ENCODE results near the gene OARD1. TPM values are rescaled to one million over a fixed set of nuclear protein-coding genes. Genes with fewer than 3 reads are reported as not detected.

Gene OARD1
- total RNA-seq, 1 donor from 2014 or later = not detected

DNA sequence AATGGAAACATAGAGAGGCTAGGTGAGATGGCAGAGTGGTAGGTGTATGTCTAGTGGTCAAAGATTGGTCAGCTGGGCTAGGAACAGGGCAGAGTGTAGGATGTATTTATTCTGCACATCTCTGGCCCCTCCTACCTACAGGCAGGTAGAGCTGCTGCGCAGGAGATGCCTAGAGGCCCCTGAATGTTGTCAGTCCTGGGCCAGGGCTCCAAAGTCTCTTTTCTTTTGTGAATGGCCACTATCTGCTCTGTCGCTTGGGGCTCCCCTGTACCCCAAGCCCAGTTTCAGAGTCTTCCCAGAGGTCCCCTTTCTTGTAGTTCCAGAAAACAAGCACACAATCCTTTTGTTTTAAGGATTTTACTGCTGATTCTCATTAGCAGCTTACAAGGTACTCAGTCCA, 24.9 kb downstream of the OARD1 start:
- Histone ChIP-seq H3K36me3 (no peaks in the 10 kb centered on the region), H3K27me3 (no peaks in the 10 kb centered on the region), H3K27ac (no peak overlapping the region), H3K9me3 (no peaks in the 10 kb centered on the region), H3K4me1 (no peaks in the 10 kb centered on the region), H3K4me3 (no peak overlapping the region)
- intact Hi-C loops (cut with DNase I) = no loop called here
- DNase-seq (ENCODE audit: low spot score in 2 of 2) = no peak
- TF ChIP-seq CTCF (IDR thresholded peaks at IDR 0.05) = no peak

DNA sequence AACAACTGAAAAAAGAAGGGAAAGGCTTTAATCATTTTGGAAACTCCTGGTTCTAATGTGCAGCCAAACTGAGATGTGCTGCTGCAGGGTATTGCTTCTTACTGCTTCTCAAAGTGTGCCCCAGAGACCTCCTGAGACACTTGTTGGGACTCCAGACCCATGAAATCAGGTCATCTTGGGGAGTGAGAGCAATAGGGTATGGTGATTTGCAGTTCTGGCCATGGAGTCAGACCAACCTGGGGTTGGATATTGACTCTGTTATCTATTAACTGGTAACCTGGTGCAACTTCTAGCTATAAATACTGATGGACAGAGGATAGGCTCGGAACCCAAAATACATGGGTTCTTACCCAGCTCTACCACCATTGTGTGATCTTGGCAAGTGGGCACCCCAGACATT, 26.1 kb downstream of the OARD1 start:
- TF ChIP-seq CTCF (IDR thresholded peaks at IDR 0.05) = no peak
- Histone ChIP-seq H3K9me3 (no peaks in the 10 kb centered on the region), H3K4me1 (no peaks in the 10 kb centered on the region), H3K4me3 (no peak overlapping the region), H3K27ac (no peak overlapping the region), H3K27me3 (no peaks in the 10 kb centered on the region), H3K36me3 (no peaks in the 10 kb centered on the region)
- intact Hi-C loops (cut with DNase I) = no loop called here
- DNase-seq (ENCODE audit: low spot score in 2 of 2) = no peak

DNA sequence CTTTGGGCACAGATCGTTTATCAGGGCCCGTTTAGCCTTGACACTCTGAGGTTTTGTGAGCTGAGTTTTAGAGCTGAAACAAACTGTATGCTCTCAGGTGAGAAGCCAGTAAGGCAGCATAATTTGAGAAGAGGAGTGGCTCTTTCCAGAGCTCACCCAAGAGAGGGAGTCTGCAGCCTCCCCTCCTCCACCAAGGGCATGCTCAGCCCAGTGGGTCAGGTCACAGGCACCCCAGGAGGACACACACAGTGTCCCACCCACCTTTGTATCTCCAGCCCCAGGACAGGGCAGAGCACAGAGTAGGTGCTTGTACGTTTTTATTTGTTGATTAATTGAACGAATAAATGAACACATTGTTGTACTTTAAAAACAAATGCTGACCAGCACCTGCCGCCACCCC, 26.5 kb downstream of the OARD1 start:
- Histone ChIP-seq H3K4me1 (no peaks in the 10 kb centered on the region), H3K9me3 (no peaks in the 10 kb centered on the region), H3K27ac (no peak overlapping the region), H3K4me3 (no peak overlapping the region), H3K36me3 (no peaks in the 10 kb centered on the region), H3K27me3 (no peaks in the 10 kb centered on the region)
- intact Hi-C loops (cut with DNase I) = no loop called here
- no peak for DNase-seq (ENCODE audit: low spot score in 2 of 2)
- TF ChIP-seq CTCF (IDR thresholded peaks at IDR 0.05) = no peak

- no peaks in the 10 kb centered on the region for H3K27me3 ChIP-seq
- H3K4me1 ChIP-seq = no peaks in the 10 kb centered on the region
- no peaks in the 10 kb centered on the region for H3K36me3 ChIP-seq
- H3K9me3 ChIP-seq = no peaks in the 10 kb centered on the region
- TF ChIP-seq CTCF (IDR thresholded peaks at IDR 0.05) = no peak
- H3K27ac ChIP-seq = no peak overlapping the region
- intact Hi-C loops (cut with DNase I) = no loop called here
- DNase-seq (ENCODE audit: low spot score in 2 of 2) = no peak
- H3K4me3 ChIP-seq = no peak overlapping the region
These were observed 29.0 kb downstream of the OARD1 start for GRCh38 chr6:41043151-41043550.

GRCh38 chr6:41042226-41043055, 29.7 kb downstream of the OARD1 start, which contains the start of gene TSPO2:
Gene TSPO2 (plus strand): TSS chr6:41042467. CDS start chr6:41042986, 519 bp downstream.
- Histone ChIP-seq H3K9me3 (no peaks in the 10 kb centered on the region), H3K4me1 (no peaks in the 10 kb centered on the region), H3K4me3 (no peak within 1 kb of the TSS), H3K27me3 (no peaks in the 10 kb centered on the region), H3K36me3 (no peaks in the 10 kb centered on the region), H3K27ac (no peak within 1 kb of the TSS)
- intact Hi-C loops (cut with DNase I) = no loop called here
- no peak for DNase-seq (ENCODE audit: low spot score in 2 of 2)
- TF ChIP-seq CTCF (IDR thresholded peaks at IDR 0.05) = no peak
